Erythroblast (primary cell): ENCODE measurements around the gene C9orf152.
"Not testable (repeated sequence)": the region's sequence is repeated elsewhere in the genome, so short reads cannot be mapped to it uniquely, and the experiment has no call there.

Experiments
- DNase-seq, 2 experiments: peaks; one replicate each; lab custom pipeline; 2025; lab: John Stamatoyannopoulos, UW
- GATA1 ChIP-seq: IDR thresholded peaks from 2 replicates; pipeline ENCODE4 v1.6.1; 2011; ENCODE audit warnings: low read depth, mild to moderate bottlenecking, control low read depth, low read length, moderate library complexity
- POLR2A ChIP-seq: IDR thresholded peaks from 2 replicates; pipeline ENCODE4 v1.6.1; 2011; ENCODE audit warnings: mild to moderate bottlenecking, low read length

Gene C9orf152

GRCh38 chr9:110198357-110198756 lies 9.6 kb downstream of the C9orf152 start:
- DNase-seq, result no peak
- TF ChIP-seq GATA1 (no peak), POLR2A (no peak)

GRCh38 chr9:110197330-110198187 lies 10.4 kb downstream of the C9orf152 start:
- no peak for TF ChIP-seq GATA1
- TF ChIP-seq POLR2A, result no peak
- no peak for DNase-seq

GRCh38 chr9:110196084-110196499 lies 11.9 kb downstream of the C9orf152 start:
- DNase-seq, result not testable (repeated sequence)

- TF ChIP-seq GATA1 (no peak), POLR2A (no peak)
- no peak for DNase-seq
Observed at GRCh38 chr9:110192531-110193261, 15.3 kb downstream of the C9orf152 start.

GRCh38 chr9:110191615-110192014 lies 16.3 kb downstream of the C9orf152 start:
- no peak for DNase-seq
- no peak for TF ChIP-seq GATA1
- TF ChIP-seq POLR2A, result no peak

GRCh38 chr9:110189559-110190320 lies 18.2 kb downstream of the C9orf152 start:
- TF ChIP-seq GATA1 (no peak), POLR2A (no peak)

GRCh38 chr9:110188991-110189390 lies 19.0 kb downstream of the C9orf152 start:
- TF ChIP-seq POLR2A (no peak), GATA1 (no peak)
- DNase-seq, result no peak

More at GRCh38 chr9:110189559-110190320, 18.2 kb downstream of the C9orf152 start:
- DNase-seq, result no peak

GRCh38 chr9:110188101-110188500 lies 19.9 kb downstream of the C9orf152 start:
- no peak for DNase-seq
- TF ChIP-seq GATA1 (no peak), POLR2A (no peak)

GRCh38 chr9:110187126-110187525 lies 20.8 kb downstream of the C9orf152 start:
- DNase-seq, result no peak
- no peak for TF ChIP-seq GATA1
- no peak for TF ChIP-seq POLR2A

GRCh38 chr9:110186254-110186653 lies 21.7 kb downstream of the C9orf152 start:
- DNase-seq, result no peak
- TF ChIP-seq GATA1 (no peak), POLR2A (no peak)

GRCh38 chr9:110185806-110186205 lies 22.2 kb downstream of the C9orf152 start:
- DNase-seq, result no peak

GRCh38 chr9:110183208-110184145 lies 24.5 kb downstream of the C9orf152 start:
- DNase-seq, result peak; percentile 72 to 85
- TF ChIP-seq POLR2A (no peak), GATA1 (no peak)

More at GRCh38 chr9:110185806-110186205, 22.2 kb downstream of the C9orf152 start:
- TF ChIP-seq POLR2A, result no peak
- TF ChIP-seq GATA1, result no peak

- TF ChIP-seq POLR2A (no peak), GATA1 (no peak)
- DNase-seq, result peak in 1 of 2 experiments; percentile 8
Observed at GRCh38 chr9:110180511-110181434, 27.2 kb downstream of the C9orf152 start.
